GM18526 (cell line): Measurements from ENCODE around the gene C11orf42.

Experiments
- POLR2A ChIP-seq: IDR thresholded peaks from 3 replicates; pipeline ENCODE4 v1.6.1; 2011; ENCODE audit not compliant: insufficient read length; ENCODE audit errors: extremely low read depth

The C11orf42 gene

DNA sequence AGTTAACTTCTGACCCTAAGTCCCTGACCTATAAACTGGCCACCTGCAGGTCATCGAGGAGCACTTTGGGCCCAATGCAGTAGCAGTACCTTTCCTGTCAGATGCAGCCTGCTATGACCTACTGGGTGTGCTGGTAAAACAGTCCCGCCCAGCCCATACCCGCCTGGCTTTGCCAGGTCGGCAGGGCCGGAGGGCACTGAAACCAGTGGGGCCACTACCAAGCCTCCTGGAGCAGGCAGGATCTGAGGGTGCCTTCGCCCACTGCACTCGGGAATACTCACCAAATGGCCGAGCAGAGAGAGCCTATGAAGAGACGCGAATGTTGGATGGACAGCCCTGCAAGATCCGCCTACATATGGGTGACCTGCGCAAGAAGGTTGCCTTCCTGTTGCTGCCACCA, 4.4 kb downstream of the C11orf42 start:
- TF ChIP-seq POLR2A = no peak

DNA sequence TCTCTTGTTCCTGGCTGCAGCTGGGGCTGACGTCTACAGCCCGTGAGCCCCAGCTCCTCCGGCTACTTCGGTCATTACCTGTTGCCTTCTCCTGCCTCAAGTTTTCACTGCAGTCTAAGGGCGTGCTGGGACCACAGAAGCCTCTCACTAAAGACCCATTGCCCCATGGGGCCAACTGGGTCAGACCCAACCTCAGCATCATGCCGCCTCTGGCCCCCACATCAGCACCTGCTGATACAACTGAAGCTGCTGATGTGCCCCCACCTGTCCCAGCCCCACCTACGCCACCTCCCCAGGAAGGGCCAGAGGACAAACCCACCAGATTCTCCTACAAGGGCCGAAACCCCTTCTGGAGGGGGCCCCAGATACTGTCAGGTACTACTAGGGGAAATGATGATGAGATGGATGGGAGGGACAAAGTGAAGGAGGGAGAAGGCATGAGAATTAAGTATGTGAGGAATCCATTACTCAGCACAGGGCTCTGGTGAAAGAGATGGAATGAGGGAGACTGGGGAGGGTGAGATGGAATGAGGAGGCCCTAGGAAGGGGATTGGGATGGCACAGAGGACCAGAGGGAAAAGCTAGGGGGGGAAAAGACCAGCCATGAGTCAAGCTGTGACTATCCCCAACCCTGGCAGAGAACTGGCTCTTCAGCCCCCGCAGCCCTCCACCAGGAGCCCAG, 5.1 kb downstream of the C11orf42 start:
- no peak for TF ChIP-seq POLR2A

DNA sequence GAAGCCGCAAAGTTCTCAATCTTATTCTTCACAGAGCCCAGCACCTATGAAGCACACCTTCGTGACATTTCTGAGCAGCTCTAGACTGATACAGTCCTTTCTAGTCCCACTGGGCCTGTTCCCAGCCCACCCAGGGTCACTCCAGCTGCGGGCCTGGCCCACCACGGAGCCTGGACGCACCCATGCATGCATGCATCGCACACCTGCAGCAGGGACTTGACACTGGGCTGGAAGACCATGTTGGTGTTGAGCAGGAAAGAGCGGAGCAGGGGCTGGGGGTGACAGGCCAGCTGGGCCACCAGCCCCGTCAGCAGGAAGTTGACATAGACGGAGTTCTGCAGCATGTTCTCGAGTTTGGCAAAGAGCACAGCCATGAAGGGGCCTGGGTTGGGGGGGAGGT, 9.2 kb downstream of the C11orf42 start:
- no peak for TF ChIP-seq POLR2A

DNA sequence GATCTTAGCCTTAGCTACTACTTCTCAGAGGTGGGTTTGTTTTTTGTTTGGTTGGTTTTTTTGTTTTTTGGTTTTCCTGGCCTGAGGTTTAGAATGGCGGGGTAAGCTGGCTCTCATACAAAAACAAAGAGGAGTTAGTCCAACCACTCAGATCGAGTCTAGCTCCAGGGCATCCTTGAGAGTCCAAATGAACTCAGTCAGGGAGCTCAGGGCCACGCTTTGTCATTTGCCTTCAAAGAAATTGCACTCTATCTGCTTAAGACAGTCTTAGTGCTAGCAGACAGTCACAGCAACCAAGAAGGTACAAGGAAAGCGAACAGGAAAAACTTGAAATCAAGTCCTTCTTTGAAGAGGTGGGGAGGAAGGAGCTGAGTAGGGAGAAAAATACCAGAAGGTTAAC, 11.1 kb downstream of the C11orf42 start:
- TF ChIP-seq POLR2A = no peak

DNA sequence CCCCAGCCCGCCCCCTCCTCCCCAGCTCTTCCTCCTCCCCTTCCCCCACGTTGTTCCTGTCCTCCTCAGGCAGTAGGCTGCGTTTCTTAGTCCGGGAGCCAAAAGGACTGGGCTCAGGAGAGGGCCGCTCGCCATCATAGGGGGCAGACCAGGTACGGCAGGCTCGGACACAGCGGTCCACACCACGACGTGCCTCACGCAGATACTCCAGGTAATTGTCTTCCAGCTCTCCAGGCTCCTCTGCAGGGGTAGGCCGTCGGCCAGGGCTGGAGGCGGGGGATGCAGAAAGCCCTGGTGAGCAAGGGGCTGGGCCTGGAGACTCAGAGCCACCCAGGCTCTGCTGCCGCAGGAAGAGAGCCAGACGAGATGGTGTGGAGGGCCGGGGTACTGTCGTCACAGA, 12.4 kb downstream of the C11orf42 start:
- no peak for TF ChIP-seq POLR2A

DNA sequence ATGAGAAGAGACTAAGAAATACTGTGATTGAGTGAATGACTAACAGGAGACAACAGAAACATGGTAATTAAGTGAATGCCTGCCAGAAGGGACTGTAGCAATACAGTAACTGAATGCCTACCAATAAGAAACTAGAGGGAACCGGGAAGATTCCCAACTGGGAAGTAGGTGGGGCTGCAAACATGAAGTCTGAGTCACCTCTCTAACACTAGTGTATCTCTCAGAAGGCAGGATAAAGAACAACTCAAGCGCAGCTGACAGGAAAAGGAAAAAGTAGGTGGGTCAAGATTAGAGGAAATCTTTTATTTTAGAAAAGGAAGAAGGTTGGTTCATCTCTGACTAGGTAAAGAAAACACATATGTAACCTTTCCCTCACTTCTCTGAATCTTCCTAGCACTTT, 14.0 kb downstream of the C11orf42 start:
- TF ChIP-seq POLR2A = no peak

DNA sequence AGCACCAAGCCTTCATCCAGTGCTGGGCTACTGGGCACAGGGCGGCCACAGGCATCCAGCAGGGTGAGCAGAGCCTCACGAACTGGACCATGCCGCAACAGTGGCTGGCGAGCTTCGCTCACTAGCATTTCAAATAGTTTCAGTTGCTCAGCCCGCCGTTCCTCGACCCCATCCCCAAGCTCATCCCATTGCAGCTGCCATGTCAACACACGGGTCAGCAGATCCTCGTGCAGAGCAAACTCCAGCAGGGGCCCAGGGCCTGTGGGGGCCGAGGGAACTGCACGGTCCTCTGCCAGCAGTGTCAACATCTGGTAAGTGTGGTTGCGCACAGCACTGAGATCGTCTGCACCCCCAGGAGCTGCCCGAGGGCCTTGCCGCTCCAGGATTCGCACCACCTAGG, 18.5 kb downstream of the C11orf42 start:
- TF ChIP-seq POLR2A = no peak

DNA sequence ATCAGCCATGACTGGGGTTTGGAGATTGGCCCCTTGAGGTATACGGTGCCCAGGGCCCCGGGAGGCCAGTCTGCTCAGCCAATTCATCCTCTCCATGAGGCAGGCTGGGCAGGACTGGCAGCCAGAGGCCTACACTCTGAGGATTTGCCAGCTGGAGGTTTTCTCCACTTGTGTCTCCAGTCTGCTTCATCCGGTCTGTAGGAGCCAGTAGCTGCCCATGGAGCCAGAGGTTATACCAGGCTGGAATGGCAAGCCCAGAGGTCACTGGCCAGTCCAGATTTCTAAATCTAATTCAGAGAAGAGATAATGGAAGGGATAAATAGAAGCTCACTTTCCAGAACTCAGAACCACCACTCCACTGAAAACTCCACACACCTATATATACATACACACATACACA, 19.1 kb downstream of the C11orf42 start:
- no peak for TF ChIP-seq POLR2A

DNA sequence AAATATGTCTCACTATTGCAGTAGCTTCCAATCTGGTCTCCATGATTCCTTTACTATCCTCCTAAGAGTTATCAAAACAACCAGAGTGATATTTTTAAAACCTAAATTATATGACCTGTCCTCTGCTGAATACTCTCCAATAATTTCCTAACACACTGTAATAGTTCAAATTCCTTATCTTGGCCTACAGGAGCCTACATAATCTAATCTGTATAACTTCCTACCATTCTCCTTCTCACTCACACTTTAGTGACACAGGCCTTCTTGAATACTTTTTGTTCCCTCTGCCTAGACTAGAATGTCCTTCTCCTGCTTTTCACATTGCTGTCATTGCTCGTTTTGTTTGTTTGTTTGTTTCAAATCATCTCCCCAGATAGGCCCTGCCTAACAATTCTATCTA, 19.7 kb downstream of the C11orf42 start:
- no peak for TF ChIP-seq POLR2A

DNA sequence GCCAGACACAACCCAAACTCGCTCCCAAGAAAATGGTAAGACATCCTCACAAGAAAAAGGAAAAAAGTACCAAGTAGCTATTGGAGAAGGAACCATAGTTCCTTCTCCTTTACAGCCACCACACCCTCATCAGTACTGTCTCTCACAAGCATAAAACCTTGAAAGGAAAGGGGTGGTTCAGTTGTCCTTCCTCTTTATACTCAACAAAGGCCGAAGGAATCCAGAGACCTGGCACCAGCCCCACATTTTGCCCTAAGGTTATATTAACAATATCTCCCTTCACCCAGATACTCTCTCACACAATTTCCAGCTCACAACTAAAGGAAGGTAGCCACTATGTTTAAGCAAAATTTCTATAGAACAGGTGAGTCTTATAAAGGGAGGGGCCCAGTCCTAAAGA, 20.5 kb downstream of the C11orf42 start:
- TF ChIP-seq POLR2A = no peak

DNA sequence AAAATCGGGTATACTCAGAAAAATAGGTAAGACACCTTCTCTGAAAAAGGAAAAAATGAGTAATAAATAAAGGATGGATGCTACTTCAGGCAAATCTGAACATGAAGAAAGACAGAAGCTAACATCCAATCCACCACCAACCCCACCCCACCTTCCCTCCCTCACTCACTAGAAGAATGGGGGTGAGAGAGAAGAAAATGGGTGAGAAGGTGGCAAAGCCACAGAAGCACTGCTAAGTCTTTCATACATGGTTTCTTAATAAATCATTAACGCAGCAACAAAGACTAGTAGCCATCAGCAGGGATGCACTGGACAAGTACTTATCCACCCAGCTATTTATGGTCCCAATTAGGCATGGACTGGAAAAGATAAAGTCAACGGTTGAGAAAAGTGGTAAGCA, 23.2 kb downstream of the C11orf42 start:
- TF ChIP-seq POLR2A = no peak

DNA sequence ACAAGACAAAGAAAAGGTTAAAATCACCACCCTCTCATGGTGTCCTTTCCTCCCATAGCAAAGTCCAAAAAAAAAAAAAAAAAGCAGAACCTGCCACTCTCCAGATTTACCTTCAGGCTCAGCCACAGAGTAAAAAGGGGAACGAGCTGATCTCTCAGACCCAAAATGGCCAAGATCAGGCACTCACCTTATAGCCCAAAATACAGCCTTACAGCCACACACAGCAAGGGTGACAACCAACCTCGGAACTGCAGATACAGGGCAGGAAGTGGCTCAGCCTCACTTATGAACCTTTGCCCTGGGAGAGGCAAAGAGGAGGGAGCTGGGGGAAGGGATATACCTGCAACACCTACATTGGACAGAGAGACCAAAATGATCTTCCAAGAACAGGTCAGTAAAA, 24.6 kb downstream of the C11orf42 start:
- no peak for TF ChIP-seq POLR2A

DNA sequence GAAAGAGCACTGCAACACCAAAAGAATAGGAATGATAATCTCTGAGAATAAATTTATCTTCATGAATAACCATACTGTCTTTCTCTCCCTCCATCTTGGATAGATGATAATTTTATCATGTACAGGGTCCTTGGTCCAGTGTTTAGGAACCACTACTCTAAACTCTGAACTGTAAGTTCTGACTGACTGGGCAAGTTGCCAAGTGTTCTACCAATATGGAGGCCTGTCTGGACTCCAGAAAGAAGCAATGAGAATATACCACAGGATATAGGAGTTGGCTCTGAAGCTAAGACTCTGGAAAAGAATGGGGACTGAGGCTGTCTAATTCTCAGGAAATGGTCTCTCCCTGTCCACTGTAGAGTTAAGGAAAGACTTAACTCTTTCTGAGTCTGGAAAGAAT, 27.5 kb downstream of the C11orf42 start:
- no peak for TF ChIP-seq POLR2A

DNA sequence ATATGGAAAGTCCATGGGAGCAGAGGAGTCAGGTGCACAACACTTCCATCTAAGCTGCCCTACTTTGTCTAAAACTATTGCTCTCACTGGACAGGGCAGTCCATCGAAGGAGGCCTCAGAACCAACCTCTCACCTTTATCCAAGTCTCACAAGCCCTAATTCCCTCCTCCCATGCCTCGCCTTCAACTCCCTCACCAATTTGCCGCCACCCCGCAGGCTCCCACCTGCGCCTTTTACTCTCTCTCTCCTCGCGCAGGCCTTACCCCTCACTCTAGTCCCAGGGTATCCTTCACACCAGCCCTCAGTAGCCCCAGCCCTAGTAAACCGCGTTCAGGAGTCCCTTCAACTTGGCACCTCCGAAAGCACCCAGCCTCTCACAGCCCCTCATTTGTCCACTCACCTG, 28.6 kb downstream of the C11orf42 start:
- no peak for TF ChIP-seq POLR2A

DNA sequence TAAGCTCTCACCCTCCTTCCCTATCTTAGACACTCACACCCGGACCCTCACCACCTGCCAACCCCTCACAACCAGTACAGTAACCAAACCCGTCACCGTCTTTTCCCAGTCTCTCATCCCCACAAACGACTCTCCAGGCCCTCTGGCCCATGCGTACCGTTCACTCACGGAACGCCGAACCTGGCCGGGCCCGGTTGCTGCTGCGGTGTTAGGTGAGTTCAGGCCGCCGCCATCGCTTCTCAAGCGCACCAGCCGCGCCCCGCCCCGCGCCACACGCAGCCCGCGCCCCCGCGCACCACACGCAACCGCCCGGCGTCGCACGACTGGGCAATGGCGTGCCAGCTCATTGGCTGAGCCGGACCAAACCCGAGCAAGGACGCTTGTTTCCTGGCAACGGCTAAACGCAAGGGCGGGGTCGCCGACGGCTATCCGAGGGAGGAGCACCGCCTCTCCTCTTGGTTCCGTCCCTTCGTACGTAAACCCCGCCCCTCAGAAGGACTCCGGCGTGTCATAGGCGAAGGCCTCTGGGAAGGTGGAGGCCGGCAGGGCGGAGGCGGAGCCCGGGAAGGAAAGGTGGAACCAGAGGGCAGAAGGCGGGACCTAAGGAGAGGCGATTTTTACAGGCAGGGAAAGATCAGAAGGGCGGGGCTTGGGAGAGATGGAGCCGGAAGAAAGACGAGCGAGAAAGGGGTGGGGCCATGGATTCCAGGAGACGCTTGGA, 29.2 kb downstream of the C11orf42 start, which contains the start of gene FHIP1B:
FHIP1B (minus strand) TSS at position 250 of the 721 bp plus-strand sequence. CDS start 10,120 bp downstream, outside the sequence.
- TF ChIP-seq POLR2A = peak; percentile 73

DNA sequence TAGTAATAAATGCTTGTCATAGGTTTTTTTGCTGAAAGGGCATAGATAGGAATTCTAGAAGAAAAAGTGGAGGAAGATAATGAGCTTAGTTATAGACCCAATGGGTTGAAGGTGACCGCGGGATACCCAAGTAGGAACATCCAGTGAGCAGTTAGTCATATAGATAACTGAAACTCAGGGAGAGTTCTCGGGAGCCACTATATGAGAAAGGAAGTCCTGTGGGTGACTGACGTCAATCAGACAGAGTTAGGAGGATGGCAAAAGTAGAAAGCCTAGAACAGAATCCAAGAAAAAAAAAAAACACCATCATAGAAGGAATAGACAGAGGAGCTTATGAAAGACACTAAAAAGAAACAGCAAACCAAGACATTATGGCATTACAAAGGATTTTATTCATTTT, 31.9 kb downstream of the C11orf42 start:
- no peak for TF ChIP-seq POLR2A
